Adrenal gland (tissue), 5 donors: ENCODE results near the gene MUC22.

Experiments used
- POLR2A ChIP-seq, 2 donors: fragments of 450-650 bp; IDR thresholded peaks; one replicate each; pipeline ENCODE4 v1.6.1; 2017; ENCODE audit warnings: antibody characterized with exemption in 2 of 2, mild to moderate bottlenecking in 2 of 2, moderate library complexity in 1 of 2
- TF ChIP-seq, protein P1 (sequence below), 6 experiments: fragments of 450-650 bp in 4 of 6; fragments of 200-600 bp in 2 of 6; sonication (generic) in 1 of 6; IDR thresholded peaks; 1 replicate in 5 of 6; 2 replicates in 1 of 6; pipeline versions ENCODE4 v1.5.1 to v1.8.0; 2016 to 2021; ENCODE audit warnings: antibody characterized with exemption in 6 of 6, mild to moderate bottlenecking in 2 of 6, moderate library complexity in 1 of 6
- donor health status: DM: no; HTN: no; CAD: no.

- TF ChIP-seq, protein P1, sequence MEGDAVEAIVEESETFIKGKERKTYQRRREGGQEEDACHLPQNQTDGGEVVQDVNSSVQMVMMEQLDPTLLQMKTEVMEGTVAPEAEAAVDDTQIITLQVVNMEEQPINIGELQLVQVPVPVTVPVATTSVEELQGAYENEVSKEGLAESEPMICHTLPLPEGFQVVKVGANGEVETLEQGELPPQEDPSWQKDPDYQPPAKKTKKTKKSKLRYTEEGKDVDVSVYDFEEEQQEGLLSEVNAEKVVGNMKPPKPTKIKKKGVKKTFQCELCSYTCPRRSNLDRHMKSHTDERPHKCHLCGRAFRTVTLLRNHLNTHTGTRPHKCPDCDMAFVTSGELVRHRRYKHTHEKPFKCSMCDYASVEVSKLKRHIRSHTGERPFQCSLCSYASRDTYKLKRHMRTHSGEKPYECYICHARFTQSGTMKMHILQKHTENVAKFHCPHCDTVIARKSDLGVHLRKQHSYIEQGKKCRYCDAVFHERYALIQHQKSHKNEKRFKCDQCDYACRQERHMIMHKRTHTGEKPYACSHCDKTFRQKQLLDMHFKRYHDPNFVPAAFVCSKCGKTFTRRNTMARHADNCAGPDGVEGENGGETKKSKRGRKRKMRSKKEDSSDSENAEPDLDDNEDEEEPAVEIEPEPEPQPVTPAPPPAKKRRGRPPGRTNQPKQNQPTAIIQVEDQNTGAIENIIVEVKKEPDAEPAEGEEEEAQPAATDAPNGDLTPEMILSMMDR (IDR thresholded peaks at IDR 0.05): no peak
- TF ChIP-seq POLR2A (IDR thresholded peaks at IDR 0.05): no peak
Measured at GRCh38 chr6:31007694-31008093, 2.6 kb upstream of the MUC22 start.
